ENCODE measurements around the gene XRCC2.
"Not testable (repeated sequence)": the region's sequence is repeated elsewhere in the genome, so short reads cannot be mapped to it uniquely, and the experiment has no call there.

The XRCC2 gene

DNA sequence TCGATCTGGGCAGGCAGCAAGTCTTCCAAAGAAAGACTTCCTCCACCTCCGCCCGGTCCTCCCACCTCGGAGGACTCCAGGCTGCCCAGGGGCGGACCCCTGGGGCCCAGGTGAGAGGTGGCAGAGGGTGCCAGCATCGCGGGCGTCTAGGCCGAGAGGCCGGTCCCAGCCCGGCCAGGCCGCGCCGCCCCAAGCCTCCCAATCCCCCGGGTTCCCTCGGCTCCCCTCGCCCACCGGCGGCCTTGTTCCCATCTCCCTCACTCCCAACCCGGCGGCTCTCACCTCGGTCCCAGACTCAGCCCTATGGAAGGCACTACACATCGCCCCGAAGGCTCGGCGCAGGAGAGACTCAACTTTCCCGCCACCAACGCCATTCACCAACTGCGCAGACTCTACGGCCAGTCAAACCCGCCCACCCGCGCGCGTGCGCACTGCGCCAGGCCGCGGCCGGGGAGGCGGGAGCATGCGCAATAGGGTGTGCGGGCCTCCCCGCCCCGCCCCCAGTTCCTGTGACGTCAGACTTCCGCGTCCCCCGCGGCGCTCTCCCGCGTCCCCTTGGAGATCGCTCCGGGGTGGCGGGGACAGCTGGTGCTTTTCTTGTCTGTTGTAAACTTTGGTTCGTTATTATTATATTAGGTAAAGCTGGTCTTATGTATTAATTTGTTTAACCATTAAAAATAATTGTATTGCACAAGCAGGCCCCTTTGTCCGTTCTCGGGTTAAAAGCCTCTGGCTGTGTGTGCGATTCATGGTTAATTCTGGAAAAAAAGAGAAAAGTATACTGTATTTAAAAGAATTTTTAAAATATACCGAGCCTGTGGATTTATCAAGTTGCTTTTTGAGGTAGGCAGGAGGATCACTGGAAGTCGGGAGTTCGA, at the start of gene XRCC2:
TSS of gene XRCC2 (minus strand) at position 383 of the 878 bp plus-strand sequence. CDS start at position 321, 62 bp downstream.
- peak; percentile 88 to 93 (median 92) for DNase-seq (ENCODE audit: low read depth in 2 of 3, low spot score in 1 of 3)

- no peak for DNase-seq (ENCODE audit: low read depth in 2 of 3, low spot score in 1 of 3)
These were observed 47.4 kb upstream of the XRCC2 start for GRCh38 chr7:152723364-152723763.

DNA sequence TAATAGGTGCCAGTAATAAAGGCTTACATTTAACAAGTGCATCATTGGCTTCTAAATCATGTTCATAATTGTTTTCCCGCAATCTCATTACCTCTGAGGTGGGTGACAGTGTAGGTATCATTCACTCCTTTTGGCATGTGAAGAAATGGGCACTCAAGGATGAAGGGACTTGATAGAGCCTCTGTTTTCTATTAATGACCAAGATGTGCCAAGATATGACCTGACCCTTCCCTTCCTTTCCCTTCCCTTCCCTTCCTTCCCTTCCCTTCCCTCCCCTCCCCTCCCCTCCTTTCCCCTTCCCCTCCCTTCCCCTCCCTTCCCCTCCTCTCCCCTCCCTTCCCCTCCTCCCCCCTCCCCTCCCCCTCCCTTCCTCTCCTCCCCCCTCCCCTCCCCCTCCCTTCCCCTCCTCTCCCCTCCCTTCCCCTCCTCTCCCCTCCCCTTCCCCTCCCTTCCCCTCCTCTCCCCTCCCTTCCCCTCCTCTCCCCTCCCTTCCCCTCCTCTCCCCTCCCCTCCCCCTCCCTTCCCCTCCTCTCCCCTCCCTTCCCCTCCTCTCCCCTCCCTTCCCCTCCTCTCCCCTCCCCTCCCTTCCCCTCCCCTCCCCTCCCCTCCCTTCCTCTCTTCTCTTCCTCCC, 36.6 kb upstream of the XRCC2 start:
- DNase-seq (ENCODE audit: low read depth in 2 of 3, low spot score in 1 of 3) = not testable (repeated sequence)

DNA sequence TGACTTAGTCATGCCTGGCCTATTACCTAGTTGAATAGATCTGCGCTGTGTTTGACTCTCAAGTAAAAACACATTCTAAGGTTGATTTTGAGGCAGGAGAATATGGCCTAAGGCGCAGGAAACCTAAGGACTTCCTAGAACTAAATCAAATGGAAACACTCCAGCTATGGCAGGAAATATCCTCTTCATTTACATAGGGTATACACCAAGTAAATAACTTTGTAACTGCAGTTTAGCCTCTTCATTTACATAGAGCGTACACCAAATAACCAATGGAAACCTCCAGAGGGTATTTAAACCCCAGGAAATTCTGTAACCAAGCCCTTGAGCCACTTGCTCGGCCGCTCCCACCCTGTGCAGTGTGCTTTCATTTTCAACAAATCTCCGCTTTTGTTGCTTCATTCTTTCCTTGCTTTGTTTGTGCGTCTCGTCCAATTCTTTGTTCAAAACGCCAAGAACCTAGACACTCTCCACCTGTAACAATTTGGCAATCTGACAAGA, 35.6 kb upstream of the XRCC2 start:
- no peak for DNase-seq (ENCODE audit: low read depth in 2 of 3, low spot score in 1 of 3)

GRCh38 chr7:152710153-152710442, 34.2 kb upstream of the XRCC2 start:
- no peak for DNase-seq (ENCODE audit: low read depth in 2 of 3, low spot score in 1 of 3)

DNA sequence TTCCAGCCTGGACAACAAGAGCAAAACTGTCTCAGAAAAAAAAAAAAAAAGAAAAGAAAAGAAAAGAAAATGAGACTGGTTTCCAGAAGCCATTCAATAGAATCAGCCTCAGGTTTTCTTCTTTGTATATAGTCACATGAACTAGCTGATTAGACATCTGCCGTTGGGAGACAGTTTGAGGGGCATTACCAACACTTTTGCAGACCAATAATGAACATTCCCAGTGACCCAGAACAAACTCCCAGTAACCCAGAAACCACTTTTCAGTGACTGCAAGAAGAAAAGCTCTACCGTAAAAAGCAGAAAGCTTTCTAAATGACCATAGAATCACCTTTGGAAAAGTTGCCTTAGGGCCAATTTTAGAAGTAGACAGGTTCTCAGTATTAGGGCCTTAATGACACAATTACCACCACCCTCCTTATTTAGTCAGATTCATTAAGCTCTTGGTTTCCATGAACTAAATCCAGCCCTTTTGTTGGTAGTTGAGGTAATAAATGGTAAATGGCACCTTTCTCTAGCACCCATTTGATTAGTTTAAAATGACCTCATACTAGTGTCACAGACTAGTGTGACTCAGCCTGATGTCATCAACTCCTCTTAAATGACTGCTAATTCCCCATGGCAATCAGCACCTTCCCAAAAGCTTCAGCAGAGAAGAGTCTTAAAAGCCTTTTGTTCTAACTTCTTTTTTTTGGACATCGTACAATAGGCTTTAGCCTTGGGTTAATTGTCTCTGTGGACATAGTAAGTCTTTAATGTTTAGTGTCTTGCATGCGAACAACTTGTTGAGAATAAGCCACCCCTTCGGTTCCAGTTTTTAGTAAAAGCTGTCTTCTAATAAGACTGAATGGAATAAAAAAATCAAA, 33.6 kb upstream of the XRCC2 start:
- peak in 1 of 3 donors; percentile 11 for DNase-seq (ENCODE audit: low read depth in 2 of 3, low spot score in 1 of 3)

- no peak for DNase-seq (ENCODE audit: low read depth in 2 of 3, low spot score in 1 of 3)
These were observed 28.9 kb upstream of the XRCC2 start for GRCh38 chr7:152704796-152705384.

DNA sequence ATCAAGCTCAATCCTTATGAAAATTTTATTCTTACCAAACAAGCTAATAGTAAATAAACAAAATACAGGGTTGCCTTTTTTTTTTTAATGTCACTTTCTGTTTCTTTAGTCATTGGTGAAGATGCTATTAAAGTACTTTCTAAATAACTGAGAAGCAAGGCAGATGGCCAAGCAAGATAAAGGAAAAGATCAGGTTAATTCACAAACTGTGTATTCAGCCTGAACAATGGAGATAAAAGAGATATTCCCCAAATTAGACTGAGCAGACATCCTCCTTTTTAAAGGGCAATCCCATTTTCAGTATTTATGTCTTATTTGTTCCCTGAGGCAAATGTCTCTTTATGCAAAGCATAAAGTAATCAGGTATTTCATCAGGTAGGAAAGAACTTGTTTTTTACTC, 23.1 kb upstream of the XRCC2 start:
- no peak for DNase-seq (ENCODE audit: low read depth in 2 of 3, low spot score in 1 of 3)

DNA sequence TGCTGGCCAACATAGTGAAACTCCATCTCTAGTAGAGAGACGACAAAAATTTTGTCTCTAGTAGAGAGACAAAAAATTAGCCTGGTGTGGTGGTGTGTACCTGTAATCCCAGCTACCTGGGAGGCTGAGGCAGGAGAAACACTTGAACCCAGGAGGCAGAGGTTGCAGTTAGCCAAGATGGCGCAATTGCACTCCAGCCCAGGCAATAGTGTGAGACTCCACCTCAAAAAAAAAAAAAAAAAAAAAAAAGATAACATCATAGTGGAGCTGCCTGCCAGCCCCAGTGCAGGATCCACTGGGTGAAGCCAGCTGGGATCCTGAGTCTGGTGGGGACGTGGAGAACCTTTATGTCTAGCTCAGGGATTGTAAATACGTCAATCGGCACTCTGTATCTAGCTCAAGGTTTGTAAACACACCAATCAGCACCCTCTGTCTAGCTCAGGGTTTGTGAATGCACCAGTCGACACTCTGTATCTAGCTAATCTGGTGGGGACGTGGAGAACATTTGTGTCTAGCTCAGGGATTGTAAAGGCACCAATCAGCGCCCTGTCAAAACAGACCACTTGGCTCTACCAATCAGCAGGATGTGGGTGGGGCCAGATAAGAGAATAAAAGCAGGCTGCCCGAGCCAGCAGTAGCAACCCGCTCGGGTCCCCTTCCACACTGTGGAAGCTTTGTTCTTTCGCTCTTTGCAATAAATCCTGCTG, 21.5 kb upstream of the XRCC2 start:
- DNase-seq (ENCODE audit: low read depth in 2 of 3, low spot score in 1 of 3) = not testable (repeated sequence)

DNA sequence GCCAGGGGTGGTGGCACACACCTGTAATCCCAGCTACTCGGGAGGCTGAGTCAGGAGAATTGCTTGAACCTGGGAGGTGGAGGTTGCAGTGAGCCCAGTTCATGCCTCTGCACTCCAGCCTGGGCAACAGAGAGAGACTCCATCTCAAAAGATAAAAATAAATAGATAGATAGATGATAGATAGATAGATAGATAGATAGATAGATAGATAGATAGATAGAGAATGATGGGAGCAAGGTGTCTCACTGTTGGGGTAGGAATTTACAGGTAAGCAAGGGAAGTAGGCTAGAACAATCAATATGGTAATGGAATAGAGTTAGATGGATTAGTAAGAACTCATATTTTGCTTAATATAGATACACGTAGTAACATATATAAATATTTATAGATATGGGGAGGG, 16.3 kb upstream of the XRCC2 start:
- DNase-seq (ENCODE audit: low read depth in 2 of 3, low spot score in 1 of 3) = not testable (repeated sequence)

DNA sequence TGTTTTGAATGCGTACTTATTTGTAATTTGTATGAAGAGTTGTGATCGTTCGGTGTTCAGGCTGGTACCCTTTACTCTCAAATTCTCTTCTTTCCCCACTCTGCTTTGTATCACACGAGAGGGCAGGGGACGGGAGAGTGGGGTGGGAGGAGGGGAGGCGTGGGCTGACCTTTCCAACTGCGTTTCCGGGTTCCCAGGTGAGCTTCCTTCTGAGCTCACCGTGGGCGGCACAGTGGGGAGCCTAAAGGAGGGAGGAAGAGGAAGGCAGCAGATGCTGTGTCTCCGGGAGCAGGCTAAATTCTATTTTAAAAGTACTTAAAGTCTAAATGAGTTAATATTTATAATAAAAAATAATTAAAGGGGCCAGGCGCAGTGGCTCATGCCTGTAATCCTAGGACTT, 7.4 kb upstream of the XRCC2 start:
- no peak for DNase-seq (ENCODE audit: low read depth in 2 of 3, low spot score in 1 of 3)

DNA sequence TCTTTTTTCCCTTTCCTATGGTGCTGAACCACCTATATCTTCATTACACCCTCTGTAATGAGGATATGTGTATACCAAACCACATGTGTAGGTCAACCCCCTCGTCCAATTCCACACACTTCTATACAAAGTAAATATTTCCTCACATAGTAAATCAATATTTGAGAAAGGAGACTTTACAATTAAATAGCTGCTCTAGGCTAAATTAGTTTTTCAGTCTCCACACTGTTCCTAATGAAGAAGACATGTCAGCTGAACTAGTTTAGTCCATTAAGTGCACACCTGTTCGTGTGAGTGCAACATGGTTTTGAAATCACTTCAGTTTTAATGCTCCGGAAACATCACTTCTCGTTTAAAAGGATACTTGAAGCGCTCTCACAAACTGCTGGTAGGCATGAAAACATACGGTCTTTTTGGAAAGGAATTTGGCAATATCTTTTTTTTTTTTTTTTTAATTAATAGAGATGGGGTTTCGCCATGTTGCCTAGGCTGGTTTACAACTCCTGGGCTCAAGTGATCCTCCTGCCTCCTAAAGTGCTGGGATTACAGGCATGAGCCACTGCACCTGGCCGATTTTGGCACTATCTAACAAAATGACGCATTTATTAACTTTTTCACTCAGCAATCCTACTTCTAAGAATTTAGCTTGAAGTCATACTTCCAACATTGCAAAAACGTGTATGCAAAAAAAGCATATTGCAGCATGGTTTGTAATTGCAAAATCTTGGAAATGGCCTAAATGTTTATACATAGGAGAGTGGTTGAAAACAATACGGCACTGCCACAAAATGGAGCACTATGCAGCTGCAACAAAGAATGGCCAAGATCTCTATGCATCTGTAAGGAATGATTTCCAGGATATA, 2.1 kb upstream of the XRCC2 start:
- no peak for DNase-seq (ENCODE audit: low read depth in 2 of 3, low spot score in 1 of 3)

GRCh38 chr7:152674860-152675758, 832 bp downstream of the XRCC2 start:
- DNase-seq (ENCODE audit: low read depth in 2 of 3, low spot score in 1 of 3) = peak in 2 of 3 donors; percentile 5 to 7

DNA sequence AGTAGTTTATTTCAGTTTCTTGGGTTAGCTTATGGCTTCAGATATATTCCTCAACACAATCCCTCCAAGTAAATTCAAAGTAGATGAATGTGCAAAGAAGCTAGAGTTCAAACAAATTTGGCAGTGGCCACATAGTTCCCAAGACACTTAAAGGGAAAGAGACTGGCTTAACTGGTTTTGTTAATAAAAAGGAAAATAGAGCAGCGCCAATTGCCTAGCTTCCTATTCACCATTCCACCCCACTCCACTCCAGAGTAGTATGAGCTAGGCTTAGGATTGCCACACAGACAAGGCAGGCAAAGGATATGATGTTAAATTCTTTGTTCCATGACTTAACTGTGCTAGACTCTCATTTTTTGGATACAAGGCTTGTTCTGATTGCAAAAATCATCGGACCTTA, 2.0 kb downstream of the XRCC2 start:
- DNase-seq (ENCODE audit: low read depth in 2 of 3, low spot score in 1 of 3) = no peak

- DNase-seq (ENCODE audit: low read depth in 2 of 3, low spot score in 1 of 3) = no peak
These were observed 3.3 kb downstream of the XRCC2 start for GRCh38 chr7:152672626-152673025.

DNA sequence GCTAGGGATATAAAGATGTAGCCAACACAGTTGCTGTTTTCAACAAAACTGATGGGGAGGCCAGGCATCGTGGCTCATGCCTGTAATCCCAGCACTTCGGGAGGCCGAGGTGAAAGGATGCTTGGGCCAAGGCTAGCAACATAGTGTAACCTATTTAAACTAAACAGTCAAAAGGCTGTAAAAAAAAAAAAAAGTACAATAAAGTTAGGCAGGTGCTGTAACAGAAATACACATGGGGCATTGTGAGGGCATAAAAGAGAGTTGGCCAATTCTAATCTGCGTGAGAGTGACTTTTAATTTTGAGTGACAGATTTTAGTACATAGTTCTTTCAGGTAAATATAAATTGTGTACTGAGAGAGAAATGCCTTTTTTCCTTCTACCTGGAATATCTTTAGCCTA, 6.2 kb downstream of the XRCC2 start:
- no peak for DNase-seq (ENCODE audit: low read depth in 2 of 3, low spot score in 1 of 3)

DNA sequence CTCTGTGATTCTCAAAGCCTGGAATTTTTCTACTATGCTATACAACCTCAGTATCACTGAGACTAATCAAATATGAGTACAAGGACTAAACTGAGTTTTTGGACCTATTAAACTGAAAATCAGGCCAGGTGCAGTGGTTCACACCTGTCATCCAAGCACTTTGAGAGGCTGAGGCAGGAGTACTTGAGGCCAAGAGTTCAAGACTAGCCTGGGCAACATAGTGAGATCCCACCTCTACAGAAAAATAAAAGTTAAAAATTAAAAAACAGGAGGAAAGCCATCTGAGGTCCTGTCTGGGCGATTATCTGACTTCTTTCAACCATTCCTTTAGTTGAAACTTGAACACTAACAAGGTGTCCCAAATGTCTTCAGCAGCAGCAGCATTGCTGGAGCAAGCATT, 7.0 kb downstream of the XRCC2 start:
- no peak for DNase-seq (ENCODE audit: low read depth in 2 of 3, low spot score in 1 of 3)

- no peak for DNase-seq (ENCODE audit: low read depth in 2 of 3, low spot score in 1 of 3)
These were observed 8.0 kb downstream of the XRCC2 start for GRCh38 chr7:152667958-152668357.

GRCh38 chr7:152666078-152666477, 9.9 kb downstream of the XRCC2 start:
- DNase-seq (ENCODE audit: low read depth in 2 of 3, low spot score in 1 of 3) = no peak
